Stomach (tissue), 9 donors: ENCODE measurements around the gene URI1. TPM values are rescaled to one million over a fixed set of nuclear protein-coding genes. Genes with fewer than 3 reads are reported as not detected.

ENCODE experiments used
- DNase-seq, 2 donors: peaks; one replicate each; pipeline versions ENCODE4 v3.0.0 to v3.0.0-alpha.2; 2013 to 2019
- H3K27ac ChIP-seq, 5 donors: fragments of 200-600 bp in 4 of 5; sonication (generic) in 4 of 5; one replicate each; pipeline ENCODE4 v1.5.1; 2013 to 2019; ENCODE audit warnings: mild to moderate bottlenecking in 1 of 5, moderate library complexity in 1 of 5
- H3K27me3 ChIP-seq, 3 donors: fragments of 200-600 bp; sonication (generic); one replicate each; pipeline ENCODE4 v1.5.1; 2017 to 2019; ENCODE audit warnings: mixed run types in 1 of 3
- H3K36me3 ChIP-seq, 4 donors: fragments of 200-600 bp; sonication (generic); 1 replicate in 3 of 4; 2 replicates in 1 of 4; pipeline ENCODE4 v1.5.1; 2016 to 2019
- H3K4me1 ChIP-seq, 4 donors: fragments of 200-600 bp; sonication (generic); one replicate each; pipeline ENCODE4 v1.5.1; 2016 to 2019
- H3K4me3 ChIP-seq, 4 donors: fragments of 200-600 bp; sonication (generic) in 3 of 4; one replicate each; pipeline ENCODE4 v1.5.1; 2016 to 2019; ENCODE audit warnings: mild to moderate bottlenecking in 1 of 4
- H3K9me3 ChIP-seq, 4 donors: fragments of 200-600 bp; sonication (generic); one replicate each; pipeline ENCODE4 v1.5.1; 2016 to 2019
- EP300 ChIP-seq: sonication (generic); formaldehyde crosslinking; IDR thresholded peaks from one replicate; pipeline ENCODE4 v1.6.1; 2017; ENCODE audit warnings: antibody characterized with exemption
- POLR2A ChIP-seq, 4 donors: fragments of 450-650 bp; IDR thresholded peaks; one replicate each; pipeline ENCODE4 v1.6.1; 2016; ENCODE audit warnings: antibody characterized with exemption in 4 of 4, control low read depth in 2 of 4, mild to moderate bottlenecking in 1 of 4, moderate library complexity in 1 of 4
- POLR2AphosphoS5 ChIP-seq, 3 donors: sonication (generic); formaldehyde crosslinking; IDR thresholded peaks; one replicate each; pipeline ENCODE4 v1.6.1; 2016; ENCODE audit warnings: antibody characterized with exemption in 3 of 3
- WGBS, 5 donors: extraction: QIAGEN DNeasy Blood & Tissue Kit in 3 of 5; methylation state at CpG; one replicate each; pipeline versions ENCODE4 v1.1.5 to v1.1.7; 2013 to 2018; 5-methylcytosine and 5-hydroxymethylcytosine counted together
- intact Hi-C: fragments of 100-400 bp; cut with DNase I; formaldehyde crosslinking; loops from one replicate; pipeline ENCODE4 v1.15.1; 2023; ENCODE audit warnings: low total_unique reads
- polyA plus RNA-seq, 3 donors: library from polyadenylated mRNA; stranded (reverse); fragments of 200-250 nt; gene quantifications; one replicate each; pipeline ENCODE4 v1.2.3, GENCODE V29; 2013
- total RNA-seq, 5 donors: library from RNA; depleted of rRNA; stranded (reverse); fragments of >200 nt; gene quantifications; one replicate each; pipeline versions ENCODE4 v1.1.0 to v1.2.3, GENCODE V29; 2014 to 2016
- TF ChIP-seq, protein P1 (sequence below), 7 experiments: fragments of 450-650 bp in 4 of 7; fragments of 200-600 bp in 3 of 7; sonication (generic) in 3 of 7; IDR thresholded peaks; one replicate each; pipeline ENCODE4 v1.5.1; 2016 to 2019; ENCODE audit warnings: antibody characterized with exemption in 7 of 7, control low read depth in 2 of 7, mild to moderate bottlenecking in 1 of 7
- donor health status: healthy with polysubstance abuse.
- donor health status: Bipolar disorder and iron deficiency.
- donor health status: healthy.

Gene URI1
- total and polyA plus RNA-seq, 8 donors = 19.7 to 122 (median 58.5) TPM

DNA sequence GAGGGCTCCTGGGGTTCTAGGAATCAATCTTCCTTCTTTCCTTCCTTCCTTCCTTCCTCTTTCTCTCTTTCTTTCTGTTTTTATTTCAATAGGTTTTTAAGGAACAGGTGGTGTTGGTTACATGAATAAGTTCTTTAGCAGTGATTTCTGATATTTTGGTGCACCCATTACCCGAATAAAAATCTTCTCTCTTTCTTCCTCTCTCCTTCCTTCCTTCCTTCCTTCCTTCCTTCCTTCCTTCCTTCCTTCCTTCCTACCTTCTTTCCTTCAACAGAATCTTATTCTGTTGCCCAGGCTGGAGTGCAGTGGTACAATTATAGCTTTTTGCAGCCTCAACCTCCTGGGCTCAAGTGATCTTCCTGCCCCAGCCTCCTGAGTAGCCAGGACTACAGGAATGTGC, 16.0 kb upstream of the URI1 start:
- WGBS, 5 donors = 41 to 79% (median 72%) methylated on average over 1 of the region's 1 CpG
- Histone ChIP-seq H3K27me3 (peaks cover 0 to 6% (median 6%) of the 10 kb centered on the region in 3 donors), H3K36me3 (no peaks in the 10 kb centered on the region), H3K9me3 (no peaks in the 10 kb centered on the region), H3K27ac (no peak overlapping the region), H3K4me3 (no peak overlapping the region), H3K4me1 (no peaks in the 10 kb centered on the region)
- DNase-seq = no peak
- intact Hi-C loops = no loop called here
- TF ChIP-seq POLR2AphosphoS5 (IDR thresholded peaks at IDR 0.05) (no peak), POLR2A (IDR thresholded peaks at IDR 0.05) (no peak), EP300 (no peak)
- TF ChIP-seq, protein P1, sequence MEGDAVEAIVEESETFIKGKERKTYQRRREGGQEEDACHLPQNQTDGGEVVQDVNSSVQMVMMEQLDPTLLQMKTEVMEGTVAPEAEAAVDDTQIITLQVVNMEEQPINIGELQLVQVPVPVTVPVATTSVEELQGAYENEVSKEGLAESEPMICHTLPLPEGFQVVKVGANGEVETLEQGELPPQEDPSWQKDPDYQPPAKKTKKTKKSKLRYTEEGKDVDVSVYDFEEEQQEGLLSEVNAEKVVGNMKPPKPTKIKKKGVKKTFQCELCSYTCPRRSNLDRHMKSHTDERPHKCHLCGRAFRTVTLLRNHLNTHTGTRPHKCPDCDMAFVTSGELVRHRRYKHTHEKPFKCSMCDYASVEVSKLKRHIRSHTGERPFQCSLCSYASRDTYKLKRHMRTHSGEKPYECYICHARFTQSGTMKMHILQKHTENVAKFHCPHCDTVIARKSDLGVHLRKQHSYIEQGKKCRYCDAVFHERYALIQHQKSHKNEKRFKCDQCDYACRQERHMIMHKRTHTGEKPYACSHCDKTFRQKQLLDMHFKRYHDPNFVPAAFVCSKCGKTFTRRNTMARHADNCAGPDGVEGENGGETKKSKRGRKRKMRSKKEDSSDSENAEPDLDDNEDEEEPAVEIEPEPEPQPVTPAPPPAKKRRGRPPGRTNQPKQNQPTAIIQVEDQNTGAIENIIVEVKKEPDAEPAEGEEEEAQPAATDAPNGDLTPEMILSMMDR (IDR thresholded peaks at IDR 0.05) = no peak

DNA sequence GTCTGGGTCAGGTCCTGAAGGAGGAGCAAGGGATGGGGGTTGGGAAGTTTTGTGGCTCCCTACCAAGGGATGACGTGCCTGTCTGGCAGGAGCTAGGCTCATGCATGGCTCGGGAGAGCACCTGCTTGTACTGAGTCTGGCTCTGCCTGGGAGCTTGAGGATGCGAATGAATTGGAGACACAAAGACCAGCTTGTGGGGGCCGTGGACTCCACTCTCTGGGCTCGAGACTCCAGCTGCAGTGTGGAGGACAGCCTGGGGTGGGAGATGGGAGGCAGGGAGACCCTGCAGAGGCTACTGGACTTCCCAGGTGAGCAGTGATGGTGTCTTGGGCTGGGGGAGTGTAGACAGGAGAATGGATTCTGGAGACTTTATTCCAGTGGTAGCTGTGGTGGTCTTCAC, 15.2 kb upstream of the URI1 start:
- Histone ChIP-seq H3K9me3 (no peaks in the 10 kb centered on the region), H3K27ac (no peak overlapping the region), H3K27me3 (peaks cover 0 to 6% (median 6%) of the 10 kb centered on the region in 3 donors), H3K4me3 (no peak overlapping the region), H3K36me3 (no peaks in the 10 kb centered on the region), H3K4me1 (no peaks in the 10 kb centered on the region)
- WGBS, 5 donors = 51 to 83% (median 71%) methylated on average over 5 of the region's 5 CpGs
- intact Hi-C loops = no loop called here
- TF ChIP-seq EP300 (no peak), POLR2A (IDR thresholded peaks at IDR 0.05) (no peak), POLR2AphosphoS5 (IDR thresholded peaks at IDR 0.05) (no peak)
- TF ChIP-seq, protein P1 (IDR thresholded peaks at IDR 0.05) = no peak
- no peak for DNase-seq

DNA sequence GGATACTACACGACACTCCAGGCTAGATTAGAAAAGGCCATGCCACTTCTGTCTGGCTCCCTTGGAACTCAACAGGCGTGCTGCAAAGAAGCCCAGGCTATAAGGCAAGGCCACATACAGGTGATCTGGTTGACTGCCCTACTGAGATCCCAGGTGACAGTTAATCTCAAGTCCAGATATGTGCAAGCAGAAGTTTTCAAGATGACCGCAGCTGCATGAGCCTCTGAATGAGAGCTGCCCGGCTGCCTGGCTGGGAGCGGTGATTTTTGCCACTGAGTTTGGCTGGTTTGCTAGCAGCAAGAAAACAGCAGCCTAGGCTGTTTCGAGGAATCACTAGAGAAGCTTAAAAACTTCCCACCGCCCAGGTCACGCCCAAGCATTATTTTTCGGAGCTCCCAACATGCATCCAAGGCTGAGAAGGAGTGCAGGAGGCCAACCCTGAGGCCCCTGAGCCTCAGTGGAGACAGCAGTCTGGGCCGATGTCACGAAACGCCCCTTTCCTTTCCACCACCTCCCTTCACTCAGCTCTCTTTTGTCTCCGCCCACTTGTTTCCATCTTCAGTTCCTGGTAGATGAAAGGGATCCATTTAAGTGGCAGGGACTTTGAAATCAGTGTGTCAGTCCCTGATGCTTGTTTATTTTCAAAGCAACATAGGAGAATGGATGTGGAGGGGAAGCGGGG, 14.0 kb upstream of the URI1 start:
- Histone ChIP-seq H3K36me3 (no peaks in the 10 kb centered on the region), H3K27me3 (peaks cover 0 to 6% (median 6%) of the 10 kb centered on the region in 3 donors), H3K4me3 (no peak overlapping the region), H3K4me1 (no peaks in the 10 kb centered on the region), H3K27ac (no peak overlapping the region), H3K9me3 (no peaks in the 10 kb centered on the region)
- 49 to 68% (median 53%) methylated on average over 10 to 14 of the region's 14 CpGs for WGBS, 5 donors
- TF ChIP-seq POLR2A (IDR thresholded peaks at IDR 0.05) (no peak), EP300 (no peak), POLR2AphosphoS5 (IDR thresholded peaks at IDR 0.05) (no peak)
- TF ChIP-seq, protein P1 (IDR thresholded peaks at IDR 0.05) = no peak
- intact Hi-C loops = no loop called here
- DNase-seq = peak in 1 of 2 donors; percentile 28

DNA sequence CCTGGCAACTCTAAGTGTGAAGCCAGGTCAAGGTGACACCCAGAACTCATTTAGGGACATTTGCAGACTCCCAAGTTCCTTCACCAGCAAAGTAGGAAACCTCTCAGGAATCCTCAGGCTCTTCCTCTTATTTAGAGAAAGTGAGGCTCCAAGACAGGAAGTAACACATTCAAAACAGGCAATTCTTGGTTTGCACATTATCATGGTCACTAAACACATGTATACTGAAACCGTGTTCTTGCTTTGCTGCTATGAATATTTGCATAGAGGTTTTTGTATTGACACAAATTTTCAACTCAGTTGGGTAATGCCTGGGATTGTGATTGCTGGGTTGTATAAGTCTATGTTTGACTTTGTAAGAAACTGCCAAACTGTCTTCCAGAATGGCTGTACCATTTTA, 13.2 kb upstream of the URI1 start:
- Histone ChIP-seq H3K4me1 (no peaks in the 10 kb centered on the region), H3K36me3 (no peaks in the 10 kb centered on the region), H3K9me3 (peaks cover 0 to under 1% (median 0%) of the 10 kb centered on the region in 4 donors), H3K4me3 (no peak overlapping the region), H3K27me3 (peaks cover 0 to 6% (median 6%) of the 10 kb centered on the region in 3 donors), H3K27ac (no peak overlapping the region)
- intact Hi-C loops = no loop called here
- TF ChIP-seq EP300 (no peak), POLR2A (IDR thresholded peaks at IDR 0.05) (no peak), POLR2AphosphoS5 (IDR thresholded peaks at IDR 0.05) (no peak)
- 23 to 63% (median 37%) methylated on average over 1 of the region's 1 CpG for WGBS, 5 donors
- DNase-seq = no peak

DNA sequence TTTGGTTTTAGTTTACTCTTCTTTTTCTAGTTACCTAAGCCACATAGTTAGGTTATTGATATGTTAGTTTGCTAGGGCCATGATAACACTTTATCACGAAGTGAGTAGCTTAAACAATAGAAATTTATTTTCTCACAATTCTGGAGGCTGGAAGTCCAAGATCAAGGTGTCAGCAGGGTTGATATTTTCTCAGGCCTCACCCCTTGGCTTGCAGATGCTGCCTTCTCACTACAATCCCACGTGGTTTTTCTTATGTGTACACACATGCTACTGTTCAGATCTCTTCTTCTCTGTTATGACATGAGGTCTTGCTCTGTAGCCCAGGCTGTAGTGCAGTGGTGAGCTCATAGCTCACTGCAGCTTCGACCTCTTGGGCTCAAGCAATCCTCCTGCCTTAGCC, 7.8 kb upstream of the URI1 start:
- 51 to 78% (median 62%) methylated on average over 3 of the region's 3 CpGs for WGBS, 5 donors

More for the DNA sequence above, 7.8 kb upstream of the URI1 start:
- no peak for DNase-seq
- H3K9me3 ChIP-seq = peaks cover 0 to 35% (median 21%) of the 10 kb centered on the region in 4 donors
- H3K27me3 ChIP-seq = peaks cover 0 to 6% (median 0%) of the 10 kb centered on the region in 3 donors
- no peak overlapping the region for H3K27ac ChIP-seq
- H3K4me3 ChIP-seq = no peak overlapping the region
- H3K4me1 ChIP-seq = no peaks in the 10 kb centered on the region
- H3K36me3 ChIP-seq = no peaks in the 10 kb centered on the region
- intact Hi-C loops = no loop called here
- TF ChIP-seq POLR2AphosphoS5 (IDR thresholded peaks at IDR 0.05) (no peak), EP300 (no peak), POLR2A (IDR thresholded peaks at IDR 0.05) (no peak)
- TF ChIP-seq, protein P1 (IDR thresholded peaks at IDR 0.05) = no peak
